Loucy (cell line): Measurements from ENCODE around the gene GSTP1.

Source experiments
- H2AFZ ChIP-seq: fragments of 200-600 bp; sonication (generic); 2 replicates; pipeline ENCODE4 v1.6.0; 2016; ENCODE audit warnings: antibody characterized with exemption, mild to moderate bottlenecking, low read length, moderate library complexity
- H3F3A ChIP-seq: fragments of 200-600 bp; 2 replicates; pipeline ENCODE4 v1.6.0; 2016; ENCODE audit warnings: antibody characterized with exemption, low read depth, mild to moderate bottlenecking
- H3K27me3 ChIP-seq: fragments of 200-600 bp; sonication (generic); 2 replicates; pipeline ENCODE4 v1.6.1; 2014; ENCODE audit warnings: low read length, mild to moderate bottlenecking; ENCODE audit not compliant: insufficient read depth, poor library complexity, severe bottlenecking
- H3K36me3 ChIP-seq: fragments of 200-600 bp; sonication (generic); 2 replicates; pipeline ENCODE4 v1.6.1; 2016; ENCODE audit warnings: low read length; ENCODE audit not compliant: insufficient read depth
- H3K4me1 ChIP-seq: fragments of 200-600 bp; sonication (generic); 2 replicates; pipeline ENCODE4 v1.5.1; 2014; ENCODE audit warnings: low read length, mild to moderate bottlenecking; ENCODE audit not compliant: insufficient read depth, poor library complexity, severe bottlenecking
- H3K4me2 ChIP-seq: fragments of 200-600 bp; sonication (generic); 2 replicates; pipeline ENCODE4 v1.6.0; 2014; ENCODE audit warnings: antibody characterized with exemption, low read length, low read depth, mild to moderate bottlenecking; ENCODE audit not compliant: poor library complexity, severe bottlenecking
- H3K4me3 ChIP-seq: fragments of 200-600 bp; sonication (generic); 2 replicates; pipeline ENCODE4 v1.5.1; 2014; ENCODE audit warnings: low read length, mild to moderate bottlenecking, mixed read lengths; ENCODE audit not compliant: poor library complexity, severe bottlenecking
- H3K79me2 ChIP-seq: fragments of 200-600 bp; sonication (generic); 2 replicates; pipeline ENCODE4 v1.6.1; 2014; ENCODE audit warnings: low read length; ENCODE audit not compliant: insufficient read depth
- H3K9ac ChIP-seq: fragments of 200-600 bp; sonication (generic); 2 replicates; pipeline ENCODE4 v1.6.0; 2014; ENCODE audit warnings: mild to moderate bottlenecking, low read depth, low read length, moderate library complexity; ENCODE audit not compliant: poor library complexity, severe bottlenecking
- H3K9me2 ChIP-seq: fragments of 200-600 bp; sonication (generic); replicated peaks from 2 replicates; pipeline ENCODE4 v1.6.1; 2016; ENCODE audit warnings: low read depth, low read length, mixed read lengths
- H3K9me3 ChIP-seq: fragments of 200-600 bp; sonication (generic); 2 replicates; pipeline ENCODE4 v1.6.1; 2014; ENCODE audit warnings: mild to moderate bottlenecking, antibody characterized with exemption, low read length, low read depth; ENCODE audit not compliant: insufficient read depth
- H4K20me1 ChIP-seq: fragments of 200-600 bp; sonication (generic); 2 replicates; pipeline ENCODE4 v1.6.0; 2014; ENCODE audit warnings: antibody characterized with exemption, low read length, mild to moderate bottlenecking; ENCODE audit not compliant: insufficient read depth, poor library complexity, severe bottlenecking
- EZH2phosphoT487 ChIP-seq: fragments of 200-600 bp; IDR thresholded peaks from 2 replicates; pipeline ENCODE4 v1.6.1; 2018; ENCODE audit warnings: antibody characterized with exemption, mild to moderate bottlenecking, moderate library complexity, borderline replicate concordance
- TF ChIP-seq, protein P1 (sequence below): fragments of 200-600 bp; sonication (generic); conservative IDR thresholded peaks from 2 replicates; pipeline ENCODE4 v1.5.1; 2014; ENCODE audit warnings: mild to moderate bottlenecking, antibody characterized with exemption, low read length

GSTP1 gene

DNA sequence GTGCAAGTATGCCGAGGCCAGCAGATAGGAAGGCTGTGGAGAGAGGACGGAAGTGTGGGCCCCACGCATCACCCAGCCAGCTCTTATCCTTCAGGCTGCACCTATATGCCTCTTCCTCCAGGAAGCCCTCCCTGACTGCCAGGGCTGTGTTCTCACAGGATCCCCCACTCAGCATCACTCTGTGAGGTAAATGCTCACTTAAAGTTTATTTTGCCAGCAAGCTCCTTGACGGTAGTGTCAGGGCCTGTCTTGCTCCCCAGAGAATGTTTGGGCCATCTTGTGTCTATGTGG lies 51.6 kb downstream of the GSTP1 start:
- Histone ChIP-seq H3K9ac (no peak overlapping the region), H3K9me3 (no peaks in the 10 kb centered on the region), H3K4me2 (no peak overlapping the region), H3K9me2 (no peaks in the 10 kb centered on the region), H2AFZ (no peak overlapping the region), H3K27me3 (no peaks in the 10 kb centered on the region), H3K36me3 (no peaks in the 10 kb centered on the region), H3K79me2 (no peaks in the 10 kb centered on the region), H3F3A (0 out of 2 replicates have a peak, but pooled peaks cover 3% of the 10 kb centered on the region), H3K4me1 (peaks cover 12% of the 10 kb centered on the region), H3K4me3 (no peak overlapping the region), H4K20me1 (no peaks in the 10 kb centered on the region)
- TF ChIP-seq, protein P1, sequence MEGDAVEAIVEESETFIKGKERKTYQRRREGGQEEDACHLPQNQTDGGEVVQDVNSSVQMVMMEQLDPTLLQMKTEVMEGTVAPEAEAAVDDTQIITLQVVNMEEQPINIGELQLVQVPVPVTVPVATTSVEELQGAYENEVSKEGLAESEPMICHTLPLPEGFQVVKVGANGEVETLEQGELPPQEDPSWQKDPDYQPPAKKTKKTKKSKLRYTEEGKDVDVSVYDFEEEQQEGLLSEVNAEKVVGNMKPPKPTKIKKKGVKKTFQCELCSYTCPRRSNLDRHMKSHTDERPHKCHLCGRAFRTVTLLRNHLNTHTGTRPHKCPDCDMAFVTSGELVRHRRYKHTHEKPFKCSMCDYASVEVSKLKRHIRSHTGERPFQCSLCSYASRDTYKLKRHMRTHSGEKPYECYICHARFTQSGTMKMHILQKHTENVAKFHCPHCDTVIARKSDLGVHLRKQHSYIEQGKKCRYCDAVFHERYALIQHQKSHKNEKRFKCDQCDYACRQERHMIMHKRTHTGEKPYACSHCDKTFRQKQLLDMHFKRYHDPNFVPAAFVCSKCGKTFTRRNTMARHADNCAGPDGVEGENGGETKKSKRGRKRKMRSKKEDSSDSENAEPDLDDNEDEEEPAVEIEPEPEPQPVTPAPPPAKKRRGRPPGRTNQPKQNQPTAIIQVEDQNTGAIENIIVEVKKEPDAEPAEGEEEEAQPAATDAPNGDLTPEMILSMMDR, result no peak
- no peak for TF ChIP-seq EZH2phosphoT487
